Islet precursor cell (in vitro differentiated cells): ENCODE results near the gene GNAT1.
A peak's percentile ranks its signal among the peaks of the same experiment; 100 is the strongest.

Experiments
- DNase-seq: peaks from one replicate; pipeline ENCODE4 v3.0.0-alpha.2; 2018

Gene GNAT1

DNA sequence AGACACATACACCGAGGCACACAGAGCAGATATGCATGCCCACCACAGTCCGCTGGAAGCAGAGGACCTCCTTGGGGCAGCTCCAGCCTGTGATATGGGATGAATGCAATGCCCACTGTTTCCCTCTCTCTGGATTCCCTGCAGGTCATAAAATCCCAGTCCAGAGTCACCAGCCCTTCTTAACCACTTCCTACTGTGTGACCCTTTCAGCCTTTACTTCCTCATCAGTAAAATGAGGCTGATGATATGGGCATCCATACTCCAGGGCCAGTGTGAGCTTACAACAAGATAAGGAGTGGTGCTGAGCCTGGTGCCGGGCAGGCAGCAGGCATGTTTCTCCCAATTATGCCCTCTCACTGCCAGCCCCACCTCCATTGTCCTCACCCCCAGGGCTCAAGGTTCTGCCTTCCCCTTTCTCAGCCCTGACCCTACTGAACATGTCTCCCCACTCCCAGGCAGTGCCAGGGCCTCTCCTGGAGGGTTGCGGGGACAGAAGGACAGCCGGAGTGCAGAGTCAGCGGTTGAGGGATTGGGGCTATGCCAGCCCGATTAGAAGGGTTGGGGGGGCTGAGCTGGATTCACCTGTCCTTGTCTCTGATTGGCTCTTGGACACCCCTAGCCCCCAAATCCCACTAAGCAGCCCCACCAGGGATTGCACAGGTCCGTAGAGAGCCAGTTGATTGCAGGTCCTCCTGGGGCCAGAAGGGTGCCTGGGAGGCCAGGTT, at the start of gene GNAT1:
Gene GNAT1, plus strand, starts transcription at position 675 of the 725 bp plus-strand sequence. CDS start 116 bp downstream, outside the sequence.
- DNase-seq = no peak

DNA sequence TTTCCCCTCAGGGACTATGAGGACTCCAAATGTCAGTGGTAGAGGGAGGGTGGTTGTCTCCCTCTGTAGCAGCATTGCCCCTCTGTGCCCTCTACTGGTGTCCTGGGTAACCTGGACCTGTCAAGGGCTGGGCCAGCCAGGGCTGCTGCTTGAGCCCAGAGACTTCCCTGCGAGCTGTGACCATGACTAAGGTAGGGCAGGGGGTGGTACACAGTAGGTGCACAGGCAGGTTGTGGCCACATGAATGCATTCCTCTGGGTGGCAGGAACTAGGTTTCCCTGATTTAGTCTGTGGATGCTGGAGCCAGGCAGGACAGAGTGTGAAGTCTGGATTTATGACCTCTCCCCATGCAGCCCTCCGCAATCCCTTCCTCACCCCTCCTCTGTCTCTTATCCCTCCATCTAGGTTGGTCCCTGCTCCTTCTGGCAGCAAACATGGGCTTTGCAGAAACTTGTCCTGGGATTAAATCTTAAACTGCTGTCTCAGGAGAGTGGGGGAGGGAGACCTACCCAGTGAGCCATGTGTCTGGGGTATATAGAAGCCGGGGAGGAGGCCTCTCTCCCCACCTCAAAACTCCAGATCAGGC, 45.0 kb upstream of the GNAT1 start:
- no peak for DNase-seq

DNA sequence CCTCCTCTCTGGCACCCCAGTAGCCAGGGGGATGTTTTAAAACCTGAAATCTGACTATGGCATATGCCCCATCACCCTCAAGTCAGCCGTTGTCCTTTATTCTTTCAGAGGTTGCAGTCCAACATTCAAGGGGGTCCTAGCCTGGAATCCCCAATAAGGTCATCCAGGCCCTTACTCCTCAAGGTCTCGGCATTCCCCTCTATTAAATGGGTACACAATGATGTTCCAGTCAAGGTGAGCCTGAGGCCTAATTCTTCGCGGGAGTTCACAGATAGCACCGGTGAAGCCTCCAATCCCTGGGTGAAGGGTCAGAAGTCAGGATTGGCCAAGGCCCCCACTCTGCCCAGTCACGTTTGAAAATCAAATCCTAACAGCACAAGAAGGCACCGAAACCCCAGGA, 44.4 kb upstream of the GNAT1 start:
- no peak for DNase-seq

DNA sequence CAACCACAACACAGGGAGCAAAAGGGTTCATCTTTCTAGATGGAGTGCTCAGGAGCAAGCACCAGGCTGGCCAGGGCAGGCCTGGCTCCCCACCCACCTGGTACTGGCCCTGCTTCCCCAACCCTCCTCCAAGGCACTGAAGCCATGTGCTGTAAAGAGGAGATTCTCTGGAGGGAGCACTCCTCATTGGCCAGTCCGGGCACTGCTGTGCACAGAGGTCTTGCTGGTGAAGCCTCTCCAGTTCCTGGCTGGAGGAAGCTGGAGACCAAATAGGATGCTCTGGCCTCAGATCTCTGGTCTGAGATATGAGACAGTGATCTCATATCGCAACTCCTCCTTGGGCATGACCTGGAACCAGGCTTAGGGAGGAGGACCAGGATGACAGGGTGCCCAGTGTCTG, 44.0 kb upstream of the GNAT1 start:
- DNase-seq = no peak

DNA sequence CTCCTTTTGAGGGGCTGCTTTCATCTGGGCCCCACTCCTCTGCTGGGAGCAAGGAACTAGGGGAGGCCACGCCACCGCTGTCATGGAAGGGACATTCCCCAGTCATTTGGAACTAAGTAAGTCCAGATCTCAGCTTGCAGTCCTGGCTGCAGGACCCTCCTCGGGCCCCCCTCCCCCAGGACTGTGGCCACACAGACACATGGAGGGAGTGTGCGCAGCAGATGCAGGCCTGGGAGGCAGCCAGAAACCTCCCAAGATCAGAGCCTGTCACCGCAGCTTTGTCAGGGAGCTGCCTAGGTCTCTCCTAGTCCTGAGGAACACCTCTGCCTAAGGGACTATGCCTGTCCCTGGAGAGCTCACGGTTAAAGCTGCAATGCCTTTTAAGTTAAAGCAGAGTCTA, 43.5 kb upstream of the GNAT1 start:
- no peak for DNase-seq

DNA sequence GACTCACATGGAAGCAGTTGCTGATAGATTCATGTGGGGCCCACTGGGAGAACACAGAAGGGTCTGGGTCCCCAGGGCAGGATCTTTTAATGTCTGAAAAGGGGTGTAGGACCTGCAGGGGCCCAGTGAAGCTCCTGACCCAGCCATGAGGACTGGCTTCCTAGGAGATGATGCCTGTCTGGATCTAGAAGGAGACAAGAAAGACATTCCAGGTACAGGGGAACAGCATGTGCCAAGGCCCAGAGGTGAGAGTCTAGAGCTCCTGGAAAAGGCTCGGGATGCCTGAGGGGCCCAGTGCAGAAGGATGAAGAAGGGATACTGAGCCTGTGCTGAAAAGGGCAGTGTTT, 41.0 kb upstream of the GNAT1 start:
- no peak for DNase-seq

DNA sequence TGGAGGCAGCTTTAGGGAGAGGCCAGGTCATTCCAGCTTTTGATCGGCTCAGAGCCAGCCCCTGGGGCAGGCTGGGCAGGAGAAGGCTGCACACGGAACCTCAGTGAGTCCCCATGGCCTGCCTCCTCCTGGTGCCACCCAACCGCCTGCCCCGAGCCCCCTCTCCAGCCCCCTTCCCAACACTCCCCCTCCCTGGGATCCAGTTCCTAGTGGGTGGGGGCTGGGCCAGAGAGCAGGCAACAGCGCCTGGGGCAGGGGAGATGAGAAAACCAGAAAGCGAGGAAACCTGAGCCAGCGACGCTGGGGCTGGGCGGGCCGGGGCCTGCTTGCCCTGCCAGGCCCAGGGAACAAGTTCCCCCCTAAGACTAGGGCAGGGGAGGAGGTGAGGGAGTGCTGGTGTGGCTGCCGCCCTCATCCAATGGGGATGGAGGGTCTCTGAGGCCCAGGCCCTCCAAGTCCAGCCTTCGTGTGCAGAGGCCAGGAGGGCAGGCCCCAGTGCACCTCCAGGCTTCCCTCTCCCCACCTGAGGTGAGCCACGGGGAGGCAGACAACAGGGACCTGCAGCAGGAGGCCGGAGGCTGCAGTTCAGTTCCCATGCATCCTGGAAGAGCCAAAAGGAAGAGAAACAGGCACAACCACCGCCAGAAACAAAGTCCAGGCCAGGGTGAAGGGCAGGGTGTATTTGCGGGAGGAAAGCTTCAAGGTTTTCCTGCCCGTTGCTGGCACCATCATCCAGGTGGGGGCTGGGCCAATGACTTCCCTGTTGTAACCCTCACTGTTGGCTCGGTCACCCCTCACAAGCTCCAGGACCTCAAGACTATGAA, 40.3 kb upstream of the GNAT1 start:
- peak; percentile 91 for DNase-seq

DNA sequence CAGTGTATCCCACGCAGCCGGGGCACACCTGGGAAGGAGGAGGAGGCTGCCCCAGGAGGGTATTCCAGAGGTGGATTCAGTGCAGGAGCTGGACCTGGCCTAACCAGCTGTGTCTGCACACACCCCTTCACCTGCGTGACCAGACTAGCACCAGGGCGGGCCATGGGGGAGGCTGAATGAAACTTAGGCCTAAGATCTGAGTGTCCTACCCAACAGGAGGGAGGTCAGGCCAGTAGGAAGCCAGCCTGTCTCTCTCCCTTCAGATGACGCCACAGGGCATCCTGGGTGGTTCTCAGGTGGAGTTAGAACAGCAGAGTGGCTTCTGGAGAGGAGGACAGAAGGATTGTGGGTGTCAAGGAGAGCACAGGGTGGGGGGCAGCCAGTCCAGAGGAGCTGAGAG, 39.7 kb upstream of the GNAT1 start:
- DNase-seq = no peak

DNA sequence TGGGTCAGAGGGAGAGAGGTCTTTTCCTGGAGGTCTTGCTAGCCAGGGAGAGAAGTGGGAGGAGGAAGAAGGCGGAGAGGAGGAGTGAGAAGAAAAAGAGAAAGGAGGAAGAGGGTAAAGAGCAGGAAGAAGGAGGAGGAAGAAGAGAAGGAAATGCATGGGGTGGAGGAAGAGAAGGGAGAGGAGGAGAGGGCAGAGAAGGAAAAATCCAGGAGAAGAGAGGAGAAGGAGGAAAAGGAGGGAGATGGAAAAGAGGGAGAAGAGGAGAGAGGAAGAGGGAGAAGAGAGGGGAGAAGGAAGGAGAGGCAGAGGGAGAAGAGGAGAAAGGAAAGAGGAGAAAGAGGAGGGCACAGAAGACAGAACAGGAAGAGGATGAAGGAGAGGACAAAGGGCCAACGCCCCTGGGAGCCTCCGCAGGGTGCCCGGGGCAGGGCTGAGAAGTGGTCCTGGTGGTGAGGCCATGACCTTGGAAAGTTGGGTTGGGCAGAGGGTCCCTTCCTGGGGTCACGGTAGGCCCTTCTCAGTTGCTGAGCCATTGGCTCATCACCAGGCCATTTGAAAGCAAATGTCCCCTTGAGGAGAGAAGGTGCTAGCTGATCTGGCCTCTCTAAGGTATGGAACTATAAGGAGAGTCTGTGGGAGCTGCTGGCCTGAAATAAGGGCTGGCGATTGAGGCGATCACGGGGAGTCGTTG, 37.5 kb upstream of the GNAT1 start:
- DNase-seq = no peak

DNA sequence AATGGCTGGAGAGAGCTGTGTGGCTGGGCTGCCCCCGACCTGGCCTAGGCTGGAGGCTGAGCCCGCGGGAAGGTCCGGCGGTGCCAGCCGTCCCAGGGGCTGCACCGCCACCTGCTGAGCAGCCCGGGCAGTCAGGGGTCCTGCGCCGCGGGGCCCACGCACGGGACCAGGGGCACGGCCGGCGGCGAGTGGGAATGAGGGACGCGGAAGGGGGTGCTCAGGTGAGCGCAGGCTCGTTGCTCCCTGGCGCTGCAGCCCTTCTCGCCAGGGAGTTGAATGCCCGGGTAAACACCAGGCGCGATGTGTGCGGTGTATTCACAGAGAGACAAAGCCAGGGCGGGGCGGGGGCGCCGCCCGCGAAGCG, 37.0 kb upstream of the GNAT1 start:
- DNase-seq = no peak

DNA sequence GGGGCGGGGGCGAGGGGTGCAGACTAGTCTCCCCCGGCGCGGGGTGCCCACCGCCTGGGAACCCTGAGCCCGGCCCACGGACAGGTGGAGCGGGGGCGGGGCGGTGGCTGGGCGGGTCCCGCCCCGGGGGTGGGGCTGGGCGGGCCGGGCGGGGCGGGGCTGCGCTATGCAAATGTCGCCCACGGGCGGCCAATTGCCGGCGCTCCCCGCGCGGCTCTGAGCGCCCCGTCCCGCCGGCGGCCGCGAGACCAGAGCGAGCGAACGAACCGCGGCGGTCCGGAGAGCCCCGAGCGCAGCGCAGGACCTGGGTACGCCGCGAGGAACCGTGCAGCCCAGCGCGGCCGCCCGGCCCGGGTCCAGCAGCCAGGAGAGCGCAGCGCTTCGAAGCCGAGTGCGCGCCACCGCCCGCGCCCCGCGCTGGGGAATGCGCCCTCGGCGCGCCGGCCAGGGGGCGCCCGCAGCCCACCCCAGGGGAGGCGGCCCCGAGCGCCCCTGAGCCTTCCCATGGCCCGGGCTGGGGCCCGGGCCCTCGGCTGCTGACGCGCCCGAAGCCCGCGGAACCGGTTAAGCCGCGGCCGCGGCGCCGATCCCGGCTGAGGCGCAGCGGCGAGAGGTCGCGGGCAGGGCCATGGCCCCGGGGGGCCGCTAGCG, 36.4 kb upstream of the GNAT1 start, which contains the start of gene SEMA3F:
Gene SEMA3F, plus strand, starts transcription at position 485 of the 651 bp plus-strand sequence. CDS start 4,299 bp downstream, outside the sequence.
- peak; percentile 87 for DNase-seq

DNA sequence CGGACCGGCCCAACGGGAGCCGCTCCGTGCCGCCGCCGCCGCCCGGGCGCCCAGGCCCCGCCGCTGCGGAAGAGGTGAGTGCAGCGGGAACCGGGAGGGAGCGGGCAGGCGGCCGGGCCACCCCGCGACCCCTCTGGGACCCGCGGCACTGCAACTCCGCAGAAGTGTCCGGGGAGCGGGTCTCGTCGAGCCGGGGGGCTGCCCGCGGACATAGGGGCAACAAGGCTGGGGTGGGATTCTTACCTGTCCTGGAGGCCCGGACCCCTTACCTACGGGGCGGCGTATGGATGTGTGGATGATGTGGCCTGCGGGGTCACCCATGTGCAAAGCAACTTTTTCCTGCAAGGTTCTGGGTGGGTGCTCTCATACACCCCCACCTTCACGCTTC, 35.9 kb upstream of the GNAT1 start:
- no peak for DNase-seq

DNA sequence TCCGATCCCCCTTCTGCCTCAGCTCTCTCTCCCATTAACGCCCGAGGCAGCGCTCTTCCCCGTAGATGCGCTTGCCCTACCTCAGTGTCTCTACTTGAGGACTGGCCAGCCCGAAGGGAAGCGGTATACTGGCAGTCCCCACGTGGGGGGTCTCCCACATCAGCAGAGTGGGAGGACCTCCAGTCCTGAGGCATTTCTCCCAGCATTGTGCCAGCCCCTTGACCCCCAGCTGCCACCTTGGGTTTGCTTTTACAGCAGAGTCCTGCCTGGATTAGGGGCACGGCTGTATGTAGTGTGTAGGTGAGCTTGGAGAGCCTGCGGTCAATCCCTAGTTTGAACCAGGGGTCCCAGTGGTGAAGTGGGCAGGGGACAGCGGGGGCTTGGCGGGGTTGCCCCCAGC, 35.5 kb upstream of the GNAT1 start:
- DNase-seq = no peak

DNA sequence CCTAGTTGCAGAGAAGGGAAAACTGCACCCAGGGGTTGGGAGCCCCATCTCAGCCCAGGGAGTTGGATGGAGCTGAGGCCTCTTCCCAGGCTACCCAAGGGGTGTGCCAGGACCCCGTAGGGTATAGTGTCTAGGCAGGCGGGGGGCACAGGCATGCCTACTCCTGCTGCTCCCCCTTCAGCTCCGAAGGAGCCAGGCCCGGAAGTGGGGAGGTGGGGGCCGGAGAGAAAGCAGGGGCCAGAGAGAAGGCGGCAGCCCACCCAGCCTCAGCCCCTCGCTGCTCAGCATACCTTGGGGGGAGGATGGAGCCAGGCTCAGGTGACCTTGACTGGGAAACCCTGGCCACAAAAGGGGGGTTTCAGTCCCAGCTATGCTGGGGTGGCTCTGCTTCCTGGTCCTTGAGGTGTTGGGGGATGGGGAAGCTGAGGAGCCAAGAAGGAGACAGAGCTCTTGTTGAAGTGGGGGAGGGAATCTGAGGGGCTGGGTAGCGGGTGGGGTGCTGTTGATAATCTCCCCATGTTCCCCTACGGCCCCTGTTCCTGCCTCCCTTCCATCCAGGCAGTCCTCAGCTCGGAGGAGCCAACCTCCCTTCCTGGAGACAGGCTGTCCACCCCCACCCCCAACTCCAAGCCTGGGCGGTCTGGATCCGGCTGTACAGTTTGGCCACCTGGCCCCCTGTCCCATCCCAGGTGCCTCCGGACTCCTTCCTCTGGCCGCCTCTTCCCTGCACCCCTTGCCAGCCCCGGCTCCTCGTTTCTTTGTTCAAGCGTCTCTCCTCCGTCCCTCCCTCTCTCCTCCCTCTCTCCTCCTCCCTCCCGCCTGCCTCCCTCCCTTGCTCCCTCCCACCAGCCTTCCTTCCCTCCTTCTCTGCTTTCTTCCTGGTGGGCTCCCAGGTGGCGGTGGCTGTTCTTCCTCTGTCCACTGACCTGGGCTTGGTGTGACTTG, 34.6 kb upstream of the GNAT1 start:
- DNase-seq = no peak

DNA sequence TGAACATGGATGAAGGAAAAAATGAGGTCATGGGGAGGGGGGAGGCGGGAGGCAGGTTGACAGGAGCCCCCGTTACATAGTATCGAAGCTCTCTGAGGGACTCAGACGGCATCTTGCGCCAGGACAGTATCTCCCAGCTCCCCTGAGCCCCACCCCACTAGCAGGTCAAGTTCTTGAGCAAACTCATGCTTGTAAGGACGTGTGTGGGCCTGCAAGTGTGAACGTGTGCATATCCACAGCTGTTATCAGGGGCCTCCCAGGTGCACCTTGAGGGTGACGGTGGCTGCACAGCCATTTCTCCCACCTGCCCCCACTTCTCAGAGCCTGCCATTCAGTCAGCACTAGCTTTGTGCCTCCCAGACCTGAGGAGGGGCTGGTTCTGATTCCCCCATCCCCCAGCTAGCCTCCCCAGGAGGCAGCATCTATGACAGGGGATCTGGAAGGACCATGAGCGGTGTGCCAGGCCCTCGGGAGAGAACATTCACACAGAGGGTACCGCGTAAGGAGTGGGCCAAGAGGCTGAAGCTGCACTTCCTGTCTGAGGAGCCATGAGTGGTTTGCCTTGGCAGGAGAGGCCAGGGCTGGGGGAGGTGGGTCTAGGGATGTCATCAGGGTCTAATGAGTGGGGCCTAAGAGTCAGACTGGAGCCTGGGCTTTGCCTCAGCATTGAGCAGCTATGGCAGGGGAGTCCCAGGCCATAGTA, 33.4 kb upstream of the GNAT1 start:
- DNase-seq = no peak

DNA sequence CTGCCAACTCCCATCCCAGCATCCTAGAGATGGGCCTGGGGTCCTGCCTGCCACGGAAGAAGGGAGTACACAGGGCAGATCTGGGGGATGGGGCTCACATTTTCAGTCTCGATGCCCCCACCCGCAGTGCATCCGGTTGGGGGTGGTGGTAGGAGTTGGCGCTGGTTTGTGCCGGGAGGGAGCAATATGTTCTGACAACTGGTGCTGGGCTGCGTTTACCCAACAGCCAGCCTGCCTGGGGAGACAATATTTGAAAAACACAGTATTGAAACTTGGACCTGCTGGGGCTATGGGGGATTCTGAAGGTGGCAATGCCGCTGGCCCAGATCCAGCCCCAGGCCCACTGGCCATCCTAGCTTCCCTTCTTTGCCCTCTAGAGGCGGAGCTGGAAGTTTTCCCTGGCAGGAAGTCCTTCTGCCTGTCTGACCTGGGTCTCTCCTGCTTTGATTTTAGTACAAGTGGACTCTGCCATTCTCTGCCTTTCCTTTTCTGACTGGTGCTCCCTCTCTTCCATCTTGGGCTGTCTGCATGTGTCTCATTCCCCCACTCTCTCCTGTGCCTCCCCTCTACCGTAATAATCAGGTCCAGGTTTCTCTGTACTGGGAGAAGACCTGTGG, 32.8 kb upstream of the GNAT1 start:
- DNase-seq = no peak

DNA sequence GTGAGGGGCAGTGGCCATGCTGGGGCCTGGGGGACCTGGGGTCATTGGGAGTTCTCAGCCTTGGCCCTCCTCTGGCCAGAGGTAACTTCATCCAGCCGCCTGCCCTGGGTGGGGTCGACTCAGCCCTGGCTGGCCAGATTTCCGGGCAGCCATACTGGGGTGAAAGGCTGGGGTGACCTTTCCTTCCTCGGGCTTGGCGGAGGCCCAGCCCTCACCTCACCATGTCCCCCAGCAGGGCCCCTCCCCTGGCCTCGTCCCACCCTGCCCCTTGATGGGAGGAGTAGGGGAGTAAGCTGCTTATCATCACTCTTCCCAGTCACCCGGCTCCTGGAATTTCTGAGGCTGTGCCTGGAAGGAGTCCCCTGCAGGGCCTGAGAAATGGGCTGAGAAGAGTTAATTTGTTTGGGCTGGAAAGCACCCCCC, 30.8 kb upstream of the GNAT1 start:
- DNase-seq = no peak

DNA sequence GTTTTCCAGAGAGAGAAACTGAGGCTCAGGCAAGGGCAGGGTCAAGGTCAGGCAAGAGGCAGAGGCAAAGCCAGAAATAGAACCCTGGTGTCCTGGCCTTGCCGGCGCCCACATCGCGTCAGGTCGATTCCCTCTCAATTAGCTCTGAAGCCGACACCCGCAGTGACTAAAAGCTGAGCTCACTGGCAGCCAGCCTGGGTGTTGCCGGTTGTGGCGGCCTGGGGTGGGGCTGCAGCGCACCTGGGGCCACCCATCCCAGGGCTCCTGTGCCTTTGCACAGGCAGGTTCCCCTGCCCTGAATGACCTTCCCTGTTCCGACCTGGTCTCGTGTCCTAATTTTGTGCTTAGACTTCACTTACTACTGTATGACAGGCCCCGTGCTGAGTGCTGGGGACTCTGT, 30.1 kb upstream of the GNAT1 start:
- no peak for DNase-seq

DNA sequence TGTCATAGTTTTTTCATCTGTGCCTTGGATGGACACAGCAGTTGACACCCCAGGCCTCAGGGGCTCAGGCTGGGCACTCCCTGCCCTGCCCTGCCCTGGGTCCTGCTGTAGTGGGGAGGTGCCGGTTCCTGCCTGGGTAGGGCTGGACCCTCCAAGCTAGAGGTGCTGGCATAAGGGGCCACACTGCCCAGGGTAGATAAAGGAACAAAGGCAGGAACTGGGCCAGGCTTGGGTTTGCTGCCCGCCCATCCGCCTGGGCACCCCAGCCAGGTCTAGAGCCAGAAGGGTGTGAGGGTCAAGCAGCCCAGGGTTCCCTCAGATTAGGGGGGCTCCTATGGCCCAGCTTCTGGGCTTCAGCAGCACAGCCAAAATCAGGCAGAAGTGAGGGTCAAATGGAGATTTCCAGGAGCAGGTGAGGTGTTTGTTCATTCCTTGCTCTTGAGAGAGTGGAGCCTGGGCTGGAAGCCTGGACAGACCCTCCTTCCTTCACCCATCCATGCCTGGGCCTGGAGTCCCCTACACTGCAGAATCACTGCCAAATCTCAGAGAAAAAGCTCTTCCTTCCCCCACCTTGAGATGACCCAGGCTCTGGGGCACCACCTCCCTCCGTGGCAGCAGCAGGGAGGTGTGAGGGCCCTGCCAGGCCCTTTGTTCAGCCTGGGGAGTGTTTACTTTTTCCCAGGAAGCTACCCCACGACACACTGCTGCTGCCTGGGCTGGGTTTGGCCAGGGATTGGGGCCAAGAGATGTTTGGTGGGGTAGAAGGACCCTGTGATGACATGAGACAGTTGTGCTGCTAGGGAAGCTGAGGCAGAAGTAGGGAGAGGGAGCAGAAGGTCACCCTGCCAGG, 29.2 kb upstream of the GNAT1 start:
- DNase-seq = no peak
